HepG2 (cell line): ENCODE data around the gene SH2D3C. TPM values are rescaled to one million over a fixed set of nuclear protein-coding genes. Genes with fewer than 3 reads are reported as not detected.

Experiments
- ATAC-seq: fragments of 200-7000 bp; cut with Tn5 transposase; 3 replicates; pipeline ENCODE4 v1.9.1; 2020; ENCODE audit warnings: mild to moderate bottlenecking, moderate library complexity
- BruUV-seq: library from RNA; stranded (reverse); fragments of 400-500 nt; replicated peaks from 2 replicates; lab custom pipeline; 2021; lab: Mats Ljungman, UMichigan
- CTCF ChIA-PET: fragments of 300-600 bp; formaldehyde crosslinking; extraction: SDS; loops from one replicate; lab custom pipeline; 2021; ENCODE audit warnings: low total read pairs, inconsistent platforms, low intra/inter-chr PET ratio; lab: Yijun Ruan, JAX
- POLR2A ChIA-PET: fragments of 350-600 bp; sonication (Branson Sonifier 250); formaldehyde crosslinking; loops from one replicate; lab custom pipeline; 2020; ENCODE audit warnings: antibody characterized with exemption, inconsistent platforms; lab: Yijun Ruan, JAX
- DNase-seq: peaks from one replicate; pipeline ENCODE4 v3.0.0-alpha.2; 2015; ENCODE audit warnings: low spot score
- FAIRE-seq: peaks from 3 replicates; lab custom pipeline; 2011; peaks lifted over from hg19 to GRCh38; lab: Jason Lieb, UNC
- H2AFZ ChIP-seq: one replicate; pipeline ENCODE4 v1.6.1; 2011; ENCODE audit warnings: low read length, inconsistent platforms
- H3K27ac ChIP-seq: fragments of 300-600 bp; 3 replicates; pipeline ENCODE4 v1.8.0; 2011; ENCODE audit warnings: mixed run types, mild to moderate bottlenecking, mixed read lengths, low read length, inconsistent platforms; ENCODE audit not compliant: insufficient read depth; ENCODE audit errors: extremely low read length
- H3K27me3 ChIP-seq, 2 experiments: fragments of 200-600 bp in 1 of 2; 2 replicates in 1 of 2; 3 replicates in 1 of 2; pipeline versions ENCODE4 v1.6.0 to v1.8.0; 2011; ENCODE audit warnings: low read length in 2 of 2, mild to moderate bottlenecking in 2 of 2, moderate library complexity in 2 of 2, inconsistent platforms in 1 of 2; ENCODE audit not compliant: insufficient read depth in 2 of 2, control insufficient read depth in 1 of 2
- H3K36me3 ChIP-seq, 2 experiments: fragments of 200-600 bp in 1 of 2; replicated peaks in 1 of 2; 2 replicates in 1 of 2; 3 replicates in 1 of 2; pipeline versions ENCODE4 v1.5.1 to v1.8.0; 2011; ENCODE audit warnings: low read length in 2 of 2, inconsistent platforms in 1 of 2; ENCODE audit not compliant: insufficient read depth in 2 of 2, control insufficient read depth in 1 of 2
- H3K4me1 ChIP-seq: 2 replicates; pipeline ENCODE4 v1.5.1; 2012; ENCODE audit warnings: low read length, inconsistent platforms; ENCODE audit not compliant: insufficient read depth
- H3K4me2 ChIP-seq: 2 replicates; pipeline ENCODE4 v1.6.0; 2011; ENCODE audit warnings: low read depth, low read length, inconsistent platforms
- H3K4me3 ChIP-seq, 3 experiments: fragments of 200-600 bp in 1 of 3; sonication (generic), shearing (Covaris generic) in 1 of 3; replicated peaks in 1 of 3; 2 replicates each; pipeline ENCODE4 v1.5.1; 2011 to 2016; ENCODE audit warnings: low read length in 3 of 3, inconsistent platforms in 2 of 3, low read depth in 2 of 3, mild to moderate bottlenecking in 2 of 3, control low read depth in 1 of 3, mixed read lengths in 1 of 3; ENCODE audit not compliant: insufficient read depth in 1 of 3
- H3K79me2 ChIP-seq: one replicate; pipeline ENCODE4 v1.6.1; 2011; ENCODE audit warnings: low read length, inconsistent platforms; ENCODE audit not compliant: insufficient read depth
- H3K9ac ChIP-seq: 2 replicates; pipeline ENCODE4 v1.6.0; 2011; ENCODE audit warnings: mild to moderate bottlenecking, low read depth, low read length, inconsistent platforms; ENCODE audit not compliant: insufficient read depth
- H3K9me3 ChIP-seq: 2 replicates; pipeline ENCODE4 v1.5.1; 2012; ENCODE audit warnings: mild to moderate bottlenecking, low read length
- H4K20me1 ChIP-seq: 2 replicates; pipeline ENCODE4 v1.6.0; 2011; ENCODE audit warnings: inconsistent platforms, mild to moderate bottlenecking, low read length, moderate library complexity; ENCODE audit not compliant: insufficient read depth
- NFYC ChIP-seq: IDR thresholded peaks from 2 replicates; pipeline ENCODE4 v1.6.1; 2016; ENCODE audit warnings: missing genetic modification reagents, missing compliant biosample characterization
- PRMT3 ChIP-seq: sonication (generic); formaldehyde crosslinking; IDR thresholded peaks from 2 replicates; pipeline ENCODE4 v1.8.1; 2022; ENCODE audit warnings: low read depth, mild to moderate bottlenecking, moderate library complexity, missing genetic modification reagents, borderline replicate concordance
- RAD21 ChIP-seq: fragments of 450-650 bp; formaldehyde crosslinking; IDR thresholded peaks from 2 replicates; pipeline ENCODE4 v1.5.0; 2020; ENCODE audit warnings: mild to moderate bottlenecking
- SP1 ChIP-seq, 2 experiments: fragments of 450-650 bp in 1 of 2; sonication (generic) in 1 of 2; formaldehyde crosslinking in 1 of 2; IDR thresholded peaks; 2 replicates each; pipeline versions ENCODE4 v1.4.0 to v1.6.1; 2016 to 2020; ENCODE audit warnings: missing genetic modification reagents in 1 of 2
- STAG1 ChIP-seq: sonication (generic); formaldehyde crosslinking; IDR thresholded peaks from 2 replicates; pipeline ENCODE4 v1.4.0; 2020; ENCODE audit warnings: missing genetic modification reagents
- ZGPAT ChIP-seq: IDR thresholded peaks from 2 replicates; pipeline ENCODE4 v1.6.1; 2016; ENCODE audit warnings: mild to moderate bottlenecking
- ZNF101 ChIP-seq: sonication (generic); formaldehyde crosslinking; IDR thresholded peaks from 2 replicates; pipeline ENCODE4 v1.4.0; 2020; ENCODE audit warnings: mild to moderate bottlenecking, low read depth, missing genetic modification reagents, borderline replicate concordance
- ZNF776 ChIP-seq: sonication (generic); formaldehyde crosslinking; IDR thresholded peaks from 2 replicates; pipeline ENCODE4 v1.4.0; 2020; ENCODE audit warnings: mild to moderate bottlenecking, missing genetic modification reagents
- WGBS: methylation state at CpG from one replicate; pipeline ENCODE4 v1.1.6; 2017; ENCODE audit warnings: low lambda C conversion rate; 5-methylcytosine and 5-hydroxymethylcytosine counted together
- in situ Hi-C: cut with HindIII; loops from 2 replicates; pipeline ENCODE4 v1.10.0; 2017; ENCODE audit warnings: low pct_unique_long_range_greater_than_20kb; ENCODE audit not compliant: extremely low pct_ligation_motif_present
- intact Hi-C: fragments of 100-400 bp; cut with micrococcal nuclease; formaldehyde crosslinking; loops from one replicate; pipeline ENCODE4 v1.10.0; 2022; ENCODE audit not compliant: unreplicated experiment
- polyA plus RNA-seq, 8 experiments: library from polyadenylated mRNA; depleted of rRNA in 3 of 8; stranded (reverse) in 7 of 8; unstranded in 1 of 8; fragments of >200 nt; fragmentation: Illumina TruSeq in 4 of 8; extraction: Trizol in 4 of 8; gene quantifications; 2 replicates each; pipeline versions ENCODE4 v1.2.1 to v1.2.3, GENCODE V29; 2011 to 2016; ENCODE audit warnings: low read depth in 4 of 8, missing spikeins in 1 of 8, mixed read lengths in 1 of 8; ENCODE audit not compliant: insufficient read depth in 1 of 8
- total RNA-seq, 5 experiments: library from RNA; depleted of rRNA; stranded (reverse); fragments of >200 nt; fragmentation: Illumina TruSeq; extraction: Trizol; gene quantifications; 2 replicates each; pipeline ENCODE4 v1.2.3, GENCODE V29; 2016; ENCODE audit warnings: low read depth in 1 of 5
- TF ChIP-seq, protein P1 (sequence below): sonication (generic); formaldehyde crosslinking; IDR thresholded peaks from 2 replicates; pipeline ENCODE4 v1.5.0; 2020; ENCODE audit warnings: mild to moderate bottlenecking, missing genetic modification reagents, borderline replicate concordance

SH2D3C gene
- total and polyA plus RNA-seq, 2 of the 13 experiments (the other 11 are each of a cell fraction or from before 2014, with no cell fraction given), result not detected

DNA sequence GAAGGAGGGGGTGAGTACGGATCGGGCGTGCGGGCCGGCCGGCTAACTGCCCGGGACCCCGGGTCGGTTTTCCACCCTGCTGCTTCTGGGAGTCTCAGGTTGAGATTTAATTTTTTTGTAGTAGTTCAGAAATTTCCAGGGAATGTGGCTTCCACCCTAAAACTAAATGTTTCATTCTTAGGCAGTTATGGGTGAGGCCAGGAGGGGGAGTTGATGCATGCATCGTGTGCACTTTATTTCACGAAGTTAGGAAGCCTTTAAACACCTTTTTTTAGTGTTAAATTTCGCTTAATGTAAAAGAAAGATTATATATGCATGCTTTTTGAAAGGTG is 8.3 kb upstream of the SH2D3C start:
- TF ChIP-seq RAD21 (CRISPR knock-in tag), result 0 out of 2 replicates have a peak, but pooled peaks have one; percentile 24
- 0 out of 2 replicates have a peak, but pooled peaks have one; percentile 1 for TF ChIP-seq PRMT3 (CRISPR knock-in tag)
- TF ChIP-seq ZNF101, result no peak
- TF ChIP-seq NFYC (CRISPR knock-in tag), result 0 out of 2 replicates have a peak, but pooled peaks have one; percentile 32
- TF ChIP-seq, protein P1, sequence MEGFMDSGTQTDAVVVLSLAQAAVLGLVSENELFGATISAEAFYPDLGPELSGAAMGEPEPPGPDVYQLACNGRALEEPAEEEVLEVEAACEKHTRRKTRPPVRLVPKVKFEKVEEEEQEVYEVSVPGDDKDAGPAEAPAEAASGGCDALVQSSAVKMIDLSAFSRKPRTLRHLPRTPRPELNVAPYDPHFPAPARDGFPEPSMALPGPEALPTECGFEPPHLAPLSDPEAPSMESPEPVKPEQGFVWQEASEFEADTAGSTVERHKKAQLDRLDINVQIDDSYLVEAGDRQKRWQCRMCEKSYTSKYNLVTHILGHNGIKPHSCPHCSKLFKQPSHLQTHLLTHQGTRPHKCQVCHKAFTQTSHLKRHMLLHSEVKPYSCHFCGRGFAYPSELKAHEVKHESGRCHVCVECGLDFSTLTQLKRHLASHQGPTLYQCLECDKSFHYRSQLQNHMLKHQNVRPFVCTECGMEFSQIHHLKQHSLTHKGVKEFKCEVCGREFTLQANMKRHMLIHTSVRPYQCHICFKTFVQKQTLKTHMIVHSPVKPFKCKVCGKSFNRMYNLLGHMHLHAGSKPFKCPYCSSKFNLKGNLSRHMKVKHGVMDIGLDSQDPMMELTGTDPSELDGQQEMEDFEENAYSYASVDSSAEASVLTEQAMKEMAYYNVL (CRISPR knock-in tag), result 0 out of 2 replicates have a peak, but pooled peaks have one; percentile 40
- TF ChIP-seq STAG1 (CRISPR knock-in tag), result peak; percentile 4; the same call in 1 of the 2 replicates
- no peak for TF ChIP-seq ZNF776 (CRISPR knock-in tag)
- no peak for TF ChIP-seq SP1 (IDR thresholded peaks at IDR 0.05)
- TF ChIP-seq SP1 (CRISPR knock-in tag; IDR thresholded peaks at IDR 0.05), result no peak
- TF ChIP-seq ZGPAT (CRISPR knock-in tag), result 0 out of 2 replicates have a peak, but pooled peaks have one; percentile 4
- 5% methylated on average over 10 of the region's 12 CpGs for WGBS
- ChIA-PET POLR2A (no interaction called here), CTCF (interaction anchor here (0.6 kb wide), 1 partner anchor 331 kb away, joined by 3 read pairs; no protein-coding TSS in a partner anchor)
- FAIRE-seq, result peak; percentile 4
- Histone ChIP-seq H3K27me3 (0 out of 5 replicates have a peak, but pooled peaks cover 1 to 12% of the 10 kb centered on the region in 2 experiments), H3K36me3 (peaks cover 24 to 41% of the 10 kb centered on the region in 2 experiments), H3K79me2 (peaks cover 19% of the 10 kb centered on the region), H3K27ac (peak overlapping the region; percentile 90), H3K4me1 (peaks cover 19% of the 10 kb centered on the region), H2AFZ (no peak overlapping the region), H3K4me3 (peak overlapping the region; percentile 94 to 99 (median 98)), H3K9me3 (no peaks in the 10 kb centered on the region), H3K4me2 (peak overlapping the region; percentile 67), H3K9ac (peak overlapping the region; percentile 95; the same call in 1 of the 2 replicates), H4K20me1 (peaks cover 21% of the 10 kb centered on the region)
- BruUV-seq, result no TSS peak
- ATAC-seq, result no peak; the same call in 2 of the 3 replicates
- intact Hi-C loops, result loop anchor here (1.0 to 5.0 kb wide), 2 partner anchors 84 to 194 kb away; no protein-coding TSS in a partner anchor
- no peak for DNase-seq
- in situ Hi-C loops, result no loop called here
